Gastroesophageal sphincter (tissue), 4 donors: ENCODE data around the gene SEL1L. TPM values are rescaled to one million over a fixed set of nuclear protein-coding genes. Genes with fewer than 3 reads are reported as not detected.

ENCODE experiments used
- ATAC-seq: fragments of 150-250 bp; one replicate; pipeline ENCODE4 v1.9.1; 2016; ENCODE audit warnings: mild to moderate bottlenecking, moderate library complexity
- H3K27ac ChIP-seq, 4 donors: fragments of 200-600 bp; sonication (generic) in 3 of 4; 1 replicate in 3 of 4; 2 replicates in 1 of 4; pipeline ENCODE4 v1.5.1; 2016 to 2019
- H3K27me3 ChIP-seq: fragments of 200-600 bp; sonication (generic); one replicate; pipeline ENCODE4 v1.5.1; 2019
- H3K36me3 ChIP-seq, 2 donors: fragments of 200-600 bp; sonication (generic); one replicate each; pipeline ENCODE4 v1.5.1; 2019; ENCODE audit warnings: control low read depth in 1 of 2
- H3K4me1 ChIP-seq, 3 donors: fragments of 200-600 bp; sonication (generic); 1 replicate in 2 of 3; 2 replicates in 1 of 3; pipeline ENCODE4 v1.5.1; 2016 to 2019; ENCODE audit warnings: control low read depth in 2 of 3
- H3K4me3 ChIP-seq, 2 donors: fragments of 200-600 bp; sonication (generic); one replicate each; pipeline ENCODE4 v1.5.1; 2019; ENCODE audit warnings: mild to moderate bottlenecking in 1 of 2, moderate library complexity in 1 of 2
- H3K9me3 ChIP-seq, 3 donors: fragments of 200-600 bp; sonication (generic); one replicate each; pipeline ENCODE4 v1.5.1; 2017 to 2019; ENCODE audit warnings: control low read depth in 2 of 3
- CTCF ChIP-seq, 4 experiments: fragments of 200-600 bp in 2 of 4; fragments of 450-650 bp in 2 of 4; sonication (generic) in 1 of 4; IDR thresholded peaks; one replicate each; pipeline ENCODE4 v1.5.1; 2017 to 2019; ENCODE audit warnings: antibody characterized with exemption in 4 of 4, mild to moderate bottlenecking in 2 of 4, moderate library complexity in 2 of 4
- EP300 ChIP-seq: sonication (generic); formaldehyde crosslinking; IDR thresholded peaks from one replicate; pipeline ENCODE4 v1.6.1; 2017; ENCODE audit warnings: antibody characterized with exemption, mild to moderate bottlenecking
- POLR2A ChIP-seq, 2 donors: fragments of 450-650 bp; IDR thresholded peaks; one replicate each; pipeline ENCODE4 v1.6.1; 2017; ENCODE audit warnings: antibody characterized with exemption in 2 of 2, mild to moderate bottlenecking in 2 of 2, moderate library complexity in 1 of 2
- POLR2AphosphoS5 ChIP-seq: sonication (generic); formaldehyde crosslinking; IDR thresholded peaks from one replicate; pipeline ENCODE4 v1.6.1; 2017; ENCODE audit warnings: antibody characterized with exemption
- WGBS, 2 donors: methylation state at CpG; one replicate each; pipeline ENCODE4 v1.1.5; 2018; ENCODE audit warnings: low coverage in 1 of 2; 5-methylcytosine and 5-hydroxymethylcytosine counted together
- total RNA-seq, 4 donors: library from RNA; depleted of rRNA; stranded (reverse); fragments of >200 nt; gene quantifications; one replicate each; pipeline ENCODE4 v1.1.0, GENCODE V29; 2016

Gene SEL1L
- total RNA-seq, 4 donors from 2014 or later: 53.7 to 82.8 (median 71.6) TPM

- peaks cover 11 to 42% (median 16%) of the 10 kb centered on the region in 3 donors for H3K4me1 ChIP-seq
- ATAC-seq: no peak
- no peak overlapping the region for H3K27ac ChIP-seq
- peak overlapping the region in 1 of 2 donors; percentile 83 for H3K4me3 ChIP-seq
- no peaks in the 10 kb centered on the region for H3K9me3 ChIP-seq
- TF ChIP-seq POLR2AphosphoS5: no peak
- no peak for TF ChIP-seq CTCF (IDR thresholded peaks at IDR 0.05)
- no peak for TF ChIP-seq POLR2A (IDR thresholded peaks at IDR 0.05)
- TF ChIP-seq EP300: no peak
- 92 to 93% methylated on average over 8 of the region's 8 CpGs for whole genome bisulfite sequencing, 2 donors
- H3K36me3 ChIP-seq: peaks cover 0 to 5% of the 10 kb centered on the region in 2 donors
- no peaks in the 10 kb centered on the region for H3K27me3 ChIP-seq
Measured at GRCh38 chr14:81534510-81535074, 939 bp upstream of the SEL1L start.

- H3K4me1 ChIP-seq: peaks cover 11 to 53% (median 16%) of the 10 kb centered on the region in 3 donors
- peak overlapping the region; percentile 83 to 91 for H3K4me3 ChIP-seq
- TF ChIP-seq POLR2A (IDR thresholded peaks at IDR 0.05) (no peak), POLR2AphosphoS5 (no peak), CTCF (IDR thresholded peaks at IDR 0.05) (no peak), EP300 (no peak)
- ATAC-seq: no peak
- no peaks in the 10 kb centered on the region for H3K9me3 ChIP-seq
- peaks cover 0 to 5% of the 10 kb centered on the region in 2 donors for H3K36me3 ChIP-seq
- WGBS, 2 donors: 0% methylated on average over 9 of the region's 10 CpGs; no CpG with 5 or more reads in 1 of the 2 donors
- peak overlapping the region; percentile 21 to 82 (median 81) for H3K27ac ChIP-seq
- H3K27me3 ChIP-seq: no peaks in the 10 kb centered on the region
Measured at GRCh38 chr14:81533212-81533535, 479 bp downstream of the SEL1L start.

GRCh38 chr14:81529391-81529790 lies 4.3 kb downstream of the SEL1L start:
- Histone ChIP-seq H3K4me3 (no peak overlapping the region), H3K27ac (no peak overlapping the region), H3K36me3 (peaks cover 0 to 33% of the 10 kb centered on the region in 2 donors), H3K27me3 (no peaks in the 10 kb centered on the region), H3K4me1 (peaks cover 11 to 54% (median 16%) of the 10 kb centered on the region in 3 donors), H3K9me3 (no peaks in the 10 kb centered on the region)
- 50 to 65% methylated on average over 2 of the region's 2 CpGs for WGBS, 2 donors
- no peak for TF ChIP-seq EP300
- ATAC-seq: no peak

- Histone ChIP-seq H3K9me3 (no peaks in the 10 kb centered on the region), H3K27me3 (no peaks in the 10 kb centered on the region), H3K36me3 (peaks cover 0 to 60% of the 10 kb centered on the region in 2 donors), H3K4me1 (peaks cover under 1 to 22% (median 5%) of the 10 kb centered on the region in 3 donors), H3K27ac (no peak overlapping the region), H3K4me3 (no peak overlapping the region)
- ATAC-seq: no peak
- no peak for TF ChIP-seq POLR2A (IDR thresholded peaks at IDR 0.05)
- no peak for TF ChIP-seq POLR2AphosphoS5
- TF ChIP-seq EP300: no peak
- TF ChIP-seq CTCF (IDR thresholded peaks at IDR 0.05): no peak
- 80 to 100% methylated on average over 1 of the region's 1 CpG for WGBS, 2 donors
Measured at GRCh38 chr14:81525129-81525528, 8.5 kb downstream of the SEL1L start.

GRCh38 chr14:81523616-81524015 lies 10.0 kb downstream of the SEL1L start:
- Histone ChIP-seq H3K27ac (no peak overlapping the region), H3K9me3 (no peaks in the 10 kb centered on the region), H3K27me3 (no peaks in the 10 kb centered on the region), H3K36me3 (peaks cover 0 to 60% of the 10 kb centered on the region in 2 donors), H3K4me3 (no peak overlapping the region), H3K4me1 (peaks cover 0 to 25% (median 16%) of the 10 kb centered on the region in 3 donors)
- no peak for ATAC-seq
- TF ChIP-seq POLR2A (IDR thresholded peaks at IDR 0.05): no peak
- no peak for TF ChIP-seq POLR2AphosphoS5
- no peak for TF ChIP-seq CTCF (IDR thresholded peaks at IDR 0.05)
- no peak for TF ChIP-seq EP300
- WGBS, 2 donors: 71% methylated on average over 2 of the region's 2 CpGs; no CpG with 5 or more reads in 1 of the 2 donors
